GM12878 (cell line): Measurements from ENCODE around the gene TCF4. TPM values are rescaled to one million over a fixed set of nuclear protein-coding genes. Genes with fewer than 3 reads are reported as not detected.

Source experiments
- ATAC-seq: fragments of 200-7000 bp; cut with Tn5 transposase; 3 replicates; pipeline ENCODE4 v1.9.1; 2020; ENCODE audit warnings: mild to moderate bottlenecking, moderate library complexity
- BruUV-seq: library from RNA; stranded (reverse); fragments of 400-500 nt; replicated peaks from 2 replicates; lab custom pipeline; 2021; lab: Mats Ljungman, UMichigan
- CTCF ChIA-PET: fragments of 300-600 bp; sonication (Branson Sonifier 250); formaldehyde crosslinking; extraction: SDS; loops from one replicate; lab custom pipeline; 2021; ENCODE audit warnings: inconsistent platforms; lab: Yijun Ruan, JAX
- POLR2A ChIA-PET: fragments of 350-600 bp; formaldehyde crosslinking; extraction: SDS; loops from one replicate; lab custom pipeline; 2021; ENCODE audit warnings: inconsistent platforms; lab: Charles Lee
- RAD21 ChIA-PET: fragments of 300-600 bp; sonication (Branson Sonifier 250); formaldehyde crosslinking; loops from one replicate; lab custom pipeline; 2023; ENCODE audit warnings: antibody characterized with exemption; ENCODE audit not compliant: unreplicated experiment; lab: Charles Lee
- SMC1A ChIA-PET: fragments of 300-600 bp; sonication (Branson Sonifier 250); formaldehyde crosslinking; loops from one replicate; lab custom pipeline; 2023; ENCODE audit not compliant: unreplicated experiment, uncharacterized antibody; lab: Charles Lee
- DNase-seq: peaks from one replicate; pipeline ENCODE4 v3.0.0-alpha.2; 2011; ENCODE audit warnings: low read depth, low spot score
- FAIRE-seq: peaks from 3 replicates; lab custom pipeline; 2011; peaks lifted over from hg19 to GRCh38; lab: Jason Lieb, UNC
- H2AFZ ChIP-seq: 2 replicates; pipeline ENCODE4 v1.6.0; 2011; ENCODE audit warnings: low read depth, low read length, control low read depth; ENCODE audit not compliant: control insufficient read depth
- H3K27ac ChIP-seq: 2 replicates; pipeline ENCODE4 v1.5.1; 2011; ENCODE audit warnings: control low read depth; ENCODE audit not compliant: control insufficient read depth, insufficient read depth
- H3K27me3 ChIP-seq, 2 experiments: replicated peaks in 1 of 2; 2 replicates each; pipeline versions ENCODE4 v1.6.0 to v1.6.1; 2011; ENCODE audit warnings: low read length in 1 of 2; ENCODE audit not compliant: control insufficient read depth in 2 of 2, insufficient read depth in 2 of 2
- H3K36me3 ChIP-seq, 2 experiments: 2 replicates each; pipeline ENCODE4 v1.5.1; 2011; ENCODE audit warnings: low read length in 1 of 2; ENCODE audit not compliant: control insufficient read depth in 2 of 2, insufficient read depth in 2 of 2
- H3K4me1 ChIP-seq: 2 replicates; pipeline ENCODE4 v1.6.1; 2011; ENCODE audit warnings: mild to moderate bottlenecking, low read length, moderate library complexity, mixed read lengths; ENCODE audit not compliant: control insufficient read depth, insufficient read depth
- H3K4me2 ChIP-seq: 2 replicates; pipeline ENCODE4 v1.6.0; 2011; ENCODE audit warnings: control low read depth; ENCODE audit not compliant: control insufficient read depth, insufficient read depth
- H3K4me3 ChIP-seq: fragments of 200-600 bp; sonication (generic); 2 replicates; pipeline ENCODE4 v1.5.1; 2016
- H3K79me2 ChIP-seq: 2 replicates; pipeline ENCODE4 v1.6.0; 2011; ENCODE audit warnings: low read length; ENCODE audit not compliant: control insufficient read depth, insufficient read depth
- H3K9ac ChIP-seq: 2 replicates; pipeline ENCODE4 v1.8.0; 2011; ENCODE audit warnings: low read length, control low read depth, mixed read lengths; ENCODE audit not compliant: control insufficient read depth, insufficient read depth
- H3K9me3 ChIP-seq: replicated peaks from 3 replicates; pipeline ENCODE4 v1.5.1; 2011; ENCODE audit warnings: mild to moderate bottlenecking, low read length; ENCODE audit not compliant: control insufficient read depth, insufficient read depth
- H4K20me1 ChIP-seq: 2 replicates; pipeline ENCODE4 v1.6.0; 2011; ENCODE audit not compliant: control insufficient read depth, insufficient read depth
- BCL3 ChIP-seq: IDR thresholded peaks from 2 replicates; pipeline ENCODE4 v1.6.1; 2011; ENCODE audit warnings: borderline replicate concordance, low read depth, mild to moderate bottlenecking, moderate library complexity, low read length; ENCODE audit not compliant: insufficient read depth, poor library complexity, severe bottlenecking
- E2F4 ChIP-seq: IDR thresholded peaks from 2 replicates; pipeline ENCODE4 v1.6.1; 2012; ENCODE audit warnings: low read depth, low read length, improper control_type of control experiment
- MTA3 ChIP-seq: IDR thresholded peaks from 2 replicates; pipeline ENCODE4 v1.6.1; 2012; ENCODE audit warnings: low read length, inconsistent platforms, borderline replicate concordance
- MYC ChIP-seq: IDR thresholded peaks from 2 replicates; pipeline ENCODE4 v1.6.1; 2011; ENCODE audit warnings: mild to moderate bottlenecking, low read length, moderate library complexity, inconsistent platforms; ENCODE audit not compliant: insufficient read depth, insufficient replicate concordance, insufficient read length, severe bottlenecking
- SP1 ChIP-seq: IDR thresholded peaks from one replicate; pipeline ENCODE4 v1.6.1; 2011; ENCODE audit warnings: low read depth, low read length
- TBL1XR1 ChIP-seq: IDR thresholded peaks from 2 replicates; pipeline ENCODE4 v1.6.1; 2012; ENCODE audit warnings: low read depth, low read length, improper control_type of control experiment
- TCF12 ChIP-seq: IDR thresholded peaks from 2 replicates; pipeline ENCODE4 v1.6.1; 2011; ENCODE audit warnings: low read depth, mild to moderate bottlenecking, low read length
- ZNF592 ChIP-seq: fragments of 450-650 bp; IDR thresholded peaks from 2 replicates; pipeline ENCODE4 v1.6.1; 2017; ENCODE audit warnings: mild to moderate bottlenecking, moderate library complexity
- WGBS: methylation state at CpG from one replicate; pipeline ENCODE4 v1.1.6; 2016; ENCODE audit warnings: low lambda C conversion rate; ENCODE audit not compliant: insufficient replicate concordance, insufficient coverage; ENCODE audit errors: missing lambda C conversion rate; 5-methylcytosine and 5-hydroxymethylcytosine counted together
- in situ Hi-C: fragments of 300-500 bp; cut with MboI; formaldehyde crosslinking; loops from 9 replicates; pipeline ENCODE4 v1.14.3; 2018; ENCODE audit warnings: mixed read lengths
- intact Hi-C: fragments of 100-400 bp; cut with micrococcal nuclease; formaldehyde crosslinking; loops from one replicate; pipeline ENCODE4 v1.14.2; 2022; ENCODE audit not compliant: unreplicated experiment
- polyA plus RNA-seq, 11 experiments: library from polyadenylated mRNA; depleted of rRNA in 4 of 11; unstranded in 6 of 11; stranded (reverse) in 5 of 11; fragments of >200 nt; fragmentation: Nextera tagmentation in 4 of 11; fragmentation: Illumina TruSeq in 1 of 11; extraction: Ambion mirVana in 4 of 11; extraction: Trizol in 1 of 11; gene quantifications; 1 replicate in 1 of 11; 2 replicates in 10 of 11; pipeline versions ENCODE4 v1.2.1 to v1.2.3, GENCODE V29; 2011 to 2016; ENCODE audit warnings: inconsistent platforms in 2 of 11, missing spikeins in 2 of 11, low read depth in 1 of 11
- total RNA-seq, 4 experiments: library from RNA; depleted of rRNA in 3 of 4; stranded (reverse); fragments of >200 nt in 3 of 4; fragmentation: Illumina TruSeq in 1 of 4; extraction: Trizol in 1 of 4; gene quantifications; 2 replicates each; pipeline versions ENCODE4 v1.2.1 to v1.2.3, GENCODE V29; 2013 to 2021
- TF ChIP-seq, protein P1 (sequence below): fragments of 450-650 bp; formaldehyde crosslinking; IDR thresholded peaks from 2 replicates; pipeline ENCODE4 v1.5.0; 2022; ENCODE audit warnings: mild to moderate bottlenecking, missing genetic modification characterization

Gene TCF4
- total and polyA plus RNA-seq, 10 of the 15 experiments (the other 5 are each of a cell fraction or from before 2014, with no cell fraction given) = 15.2 to 94.0 (median 31.5) TPM

GRCh38 chr18:55287149-55287806, 300.7 kb downstream of the TCF4 start (continued):
- TF ChIP-seq MYC (no peak), TBL1XR1 (no peak)
- TF ChIP-seq, all 136 proteins: peak for 0

DNA sequence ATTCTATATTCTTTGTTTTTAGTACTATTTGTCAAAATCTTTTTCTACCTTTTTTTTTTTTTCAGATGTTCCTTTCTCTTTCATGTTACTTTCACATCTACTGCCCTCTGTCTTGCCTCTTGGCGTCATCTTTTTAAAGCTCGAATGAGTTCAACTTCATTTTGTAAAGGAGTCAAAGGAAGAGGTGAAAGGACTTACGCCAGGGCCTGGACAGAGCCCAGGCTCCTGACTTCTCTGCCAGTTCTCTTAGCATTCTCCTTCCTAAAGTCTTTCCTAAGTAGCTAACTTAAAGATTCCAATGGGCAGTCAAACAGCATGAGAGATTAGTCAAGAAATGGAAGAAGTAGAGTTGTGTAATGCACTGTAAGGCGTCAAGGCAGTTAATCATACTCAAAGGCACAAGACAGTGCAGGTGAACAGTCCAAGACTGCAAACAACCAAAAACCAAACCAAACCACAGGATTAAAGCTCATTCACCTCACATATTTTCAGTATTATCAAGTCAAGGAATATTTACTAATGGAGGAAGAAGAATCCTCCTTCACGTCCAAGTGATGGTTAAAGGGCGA, 301.7 kb downstream of the TCF4 start:
- SMC1A ChIA-PET = interaction anchor here (0.8 to 7.5 kb wide), 11 partner anchors 8 to 51 kb away, joined by 3 to 54 read pairs (median 6); no protein-coding TSS in a partner anchor
- CTCF ChIA-PET = interaction anchor here (0.6 to 3.0 kb wide), 10 partner anchors 8 to 335 kb away, joined by 3 to 8 read pairs (median 4); no protein-coding TSS in a partner anchor
- POLR2A ChIA-PET = interaction anchor here (0.6 to 1.7 kb wide), 3 partner anchors 10 to 35 kb away, joined by 4 to 7 read pairs (median 5); no protein-coding TSS in a partner anchor
- Histone ChIP-seq H3K9me3 (no peaks in the 10 kb centered on the region; the same call in 1 of the 3 replicates), H3K79me2 (peaks cover 88% of the 10 kb centered on the region), H3K4me1 (0 out of 2 replicates have a peak, but pooled peaks cover 3% of the 10 kb centered on the region), H3K9ac (no peak overlapping the region), H3K4me3 (no peak overlapping the region), H3K36me3 (peaks cover 0 to 10% of the 10 kb centered on the region in 2 experiments; a peak in 1 of 4 replicates), H3K4me2 (no peak overlapping the region), H4K20me1 (no peaks in the 10 kb centered on the region), H2AFZ (no peak overlapping the region), H3K27me3 (no peaks in the 10 kb centered on the region), H3K27ac (no peak overlapping the region)
- BruUV-seq = no TSS peak
- ATAC-seq = no peak
- no peak for DNase-seq
- no peak for FAIRE-seq
- in situ Hi-C loops = no loop called here
- 80% methylated on average over 6 of the region's 6 CpGs for WGBS
- intact Hi-C loops = no loop called here
- RAD21 ChIA-PET = interaction anchor here (0.7 to 1.2 kb wide), 3 partner anchors 10 to 29 kb away, joined by 3 to 4 read pairs (median 3); no protein-coding TSS in a partner anchor
- TF ChIP-seq ZNF592 (no peak), BCL3 (no peak), E2F4 (no peak), SP1 (no peak), TCF12 (no peak), MTA3 (no peak)
- TF ChIP-seq, protein P1, sequence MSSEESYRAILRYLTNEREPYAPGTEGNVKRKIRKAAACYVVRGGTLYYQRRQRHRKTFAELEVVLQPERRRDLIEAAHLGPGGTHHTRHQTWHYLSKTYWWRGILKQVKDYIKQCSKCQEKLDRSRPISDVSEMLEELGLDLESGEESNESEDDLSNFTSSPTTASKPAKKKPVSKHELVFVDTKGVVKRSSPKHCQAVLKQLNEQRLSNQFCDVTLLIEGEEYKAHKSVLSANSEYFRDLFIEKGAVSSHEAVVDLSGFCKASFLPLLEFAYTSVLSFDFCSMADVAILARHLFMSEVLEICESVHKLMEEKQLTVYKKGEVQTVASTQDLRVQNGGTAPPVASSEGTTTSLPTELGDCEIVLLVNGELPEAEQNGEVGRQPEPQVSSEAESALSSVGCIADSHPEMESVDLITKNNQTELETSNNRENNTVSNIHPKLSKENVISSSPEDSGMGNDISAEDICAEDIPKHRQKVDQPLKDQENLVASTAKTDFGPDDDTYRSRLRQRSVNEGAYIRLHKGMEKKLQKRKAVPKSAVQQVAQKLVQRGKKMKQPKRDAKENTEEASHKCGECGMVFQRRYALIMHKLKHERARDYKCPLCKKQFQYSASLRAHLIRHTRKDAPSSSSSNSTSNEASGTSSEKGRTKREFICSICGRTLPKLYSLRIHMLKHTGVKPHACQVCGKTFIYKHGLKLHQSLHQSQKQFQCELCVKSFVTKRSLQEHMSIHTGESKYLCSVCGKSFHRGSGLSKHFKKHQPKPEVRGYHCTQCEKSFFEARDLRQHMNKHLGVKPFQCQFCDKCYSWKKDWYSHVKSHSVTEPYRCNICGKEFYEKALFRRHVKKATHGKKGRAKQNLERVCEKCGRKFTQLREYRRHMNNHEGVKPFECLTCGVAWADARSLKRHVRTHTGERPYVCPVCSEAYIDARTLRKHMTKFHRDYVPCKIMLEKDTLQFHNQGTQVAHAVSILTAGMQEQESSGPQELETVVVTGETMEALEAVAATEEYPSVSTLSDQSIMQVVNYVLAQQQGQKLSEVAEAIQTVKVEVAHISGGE (CRISPR knock-in tag) = no peak
